IMR-90 (cell line): ENCODE data around the gene KCNQ5. TPM values are rescaled to one million over a fixed set of nuclear protein-coding genes. Genes with fewer than 3 reads are reported as not detected.

Experiments
- ATAC-seq: fragments of 200-7000 bp; cut with Tn5 transposase; 2 replicates; pipeline ENCODE4 v1.9.1; 2020; ENCODE audit warnings: low read depth, mild to moderate bottlenecking, moderate library complexity
- BruUV-seq: library from RNA; stranded (reverse); fragments of 400-500 nt; replicated peaks from 2 replicates; lab custom pipeline; 2021; lab: Mats Ljungman, UMichigan
- CTCF ChIA-PET: fragments of 300-600 bp; formaldehyde crosslinking; extraction: SDS; loops from one replicate; lab custom pipeline; 2021; ENCODE audit warnings: antibody characterized with exemption; lab: Yijun Ruan, JAX
- POLR2A ChIA-PET: fragments of 300-600 bp; sonication (Branson Sonifier 250); formaldehyde crosslinking; loops from one replicate; lab custom pipeline; 2022; ENCODE audit warnings: antibody characterized with exemption; ENCODE audit not compliant: unreplicated experiment; lab: Charles Lee
- DNase-seq: peaks from one replicate; pipeline ENCODE4 v3.0.0; 2013
- H2AFZ ChIP-seq: replicated peaks from 2 replicates; pipeline ENCODE3; 2013; ENCODE audit warnings: low read length, mild to moderate bottlenecking; ENCODE audit not compliant: poor library complexity
- H2AK5ac ChIP-seq: 2 replicates; pipeline ENCODE4 v1.6.1; 2013; ENCODE audit warnings: low read depth, low read length, inconsistent platforms
- H2AK9ac ChIP-seq: replicated peaks from 2 replicates; pipeline ENCODE3; 2013; ENCODE audit warnings: mild to moderate bottlenecking, low read depth, low read length, moderate library complexity; ENCODE audit not compliant: poor library complexity
- H2BK120ac ChIP-seq: 2 replicates; pipeline ENCODE4 v1.6.1; 2013; ENCODE audit warnings: low read depth, low read length, inconsistent platforms
- H2BK15ac ChIP-seq: 3 replicates; pipeline ENCODE4 v1.6.1; 2013; ENCODE audit warnings: low read depth, low read length, inconsistent platforms
- H2BK20ac ChIP-seq: 2 replicates; pipeline ENCODE4 v1.6.1; 2013; ENCODE audit warnings: low read depth, mild to moderate bottlenecking, inconsistent platforms, low read length, moderate library complexity
- H2BK5ac ChIP-seq: 2 replicates; pipeline ENCODE4 v1.6.1; 2013; ENCODE audit warnings: mild to moderate bottlenecking, low read depth, low read length, inconsistent platforms; ENCODE audit not compliant: poor library complexity, severe bottlenecking
- H3K14ac ChIP-seq: replicated peaks from 2 replicates; pipeline ENCODE4 v1.6.1; 2013; ENCODE audit warnings: low read depth, low read length, inconsistent platforms
- H3K18ac ChIP-seq: 2 replicates; pipeline ENCODE4 v1.6.1; 2013; ENCODE audit warnings: low read depth, low read length, control low read depth
- H3K23ac ChIP-seq: 2 replicates; pipeline ENCODE4 v1.6.1; 2013; ENCODE audit warnings: low read depth, low read length, inconsistent platforms
- H3K27ac ChIP-seq: 2 replicates; pipeline ENCODE4 v1.5.1; 2013; ENCODE audit warnings: mild to moderate bottlenecking, control low read depth, low read length; ENCODE audit not compliant: insufficient read depth
- H3K27me3 ChIP-seq: 2 replicates; pipeline ENCODE4 v1.6.1; 2013; ENCODE audit warnings: low read length; ENCODE audit not compliant: control insufficient read depth, insufficient read depth
- H3K36me3 ChIP-seq: 2 replicates; pipeline ENCODE4 v1.6.1; 2013; ENCODE audit warnings: low read length, mixed read lengths; ENCODE audit not compliant: control insufficient read depth, insufficient read depth
- H3K4ac ChIP-seq: 2 replicates; pipeline ENCODE4 v1.6.1; 2013; ENCODE audit warnings: low read depth, low read length, inconsistent platforms
- H3K4me1 ChIP-seq: 2 replicates; pipeline ENCODE4 v1.6.1; 2013; ENCODE audit warnings: low read length, mixed read lengths; ENCODE audit not compliant: control insufficient read depth, insufficient read depth
- H3K4me2 ChIP-seq: 2 replicates; pipeline ENCODE4 v1.6.1; 2013; ENCODE audit warnings: low read depth, mild to moderate bottlenecking, control low read depth, low read length, moderate library complexity
- H3K4me3 ChIP-seq: 2 replicates; pipeline ENCODE4 v1.5.1; 2013; ENCODE audit warnings: low read depth, mild to moderate bottlenecking, control low read depth, low read length, moderate library complexity; ENCODE audit not compliant: insufficient read depth
- H3K56ac ChIP-seq: 2 replicates; pipeline ENCODE4 v1.6.1; 2013; ENCODE audit warnings: low read length, inconsistent platforms; ENCODE audit not compliant: insufficient read depth; ENCODE audit errors: extremely low read depth
- H3K79me1 ChIP-seq, 2 experiments: 2 replicates each; pipeline ENCODE4 v1.6.1; 2013; ENCODE audit warnings: low read length in 2 of 2, inconsistent platforms in 1 of 2, low read depth in 1 of 2
- H3K9ac ChIP-seq: 2 replicates; pipeline ENCODE4 v1.6.1; 2013; ENCODE audit warnings: low read depth, low read length, control low read depth
- H3K9me1 ChIP-seq: 2 replicates; pipeline ENCODE4 v1.6.1; 2013; ENCODE audit warnings: low read length, inconsistent platforms; ENCODE audit not compliant: insufficient read depth
- H3K9me3 ChIP-seq: 2 replicates; pipeline ENCODE4 v1.6.1; 2013; ENCODE audit warnings: low read length; ENCODE audit not compliant: control insufficient read depth, insufficient read depth
- H4K20me1 ChIP-seq: 2 replicates; pipeline ENCODE4 v1.6.1; 2013; ENCODE audit warnings: low read length, inconsistent platforms; ENCODE audit not compliant: insufficient read depth
- H4K5ac ChIP-seq: 2 replicates; pipeline ENCODE4 v1.6.1; 2013; ENCODE audit warnings: mild to moderate bottlenecking, low read depth, low read length, control low read depth
- H4K8ac ChIP-seq, 2 experiments: 2 replicates each; pipeline ENCODE4 v1.6.1; 2013; ENCODE audit warnings: low read depth in 2 of 2, low read length in 2 of 2, control low read depth in 1 of 2, inconsistent platforms in 1 of 2
- H4K91ac ChIP-seq: 2 replicates; pipeline ENCODE4 v1.6.1; 2013; ENCODE audit warnings: low read depth, low read length, inconsistent platforms; ENCODE audit not compliant: insufficient read depth
- BHLHE40 ChIP-seq: fragments of 150-350 bp; IDR thresholded peaks from 2 replicates; pipeline ENCODE4 v1.6.1; 2016; ENCODE audit warnings: mild to moderate bottlenecking, low read depth, low read length
- CEBPB ChIP-seq: IDR thresholded peaks from 2 replicates; pipeline ENCODE4 v1.6.1; 2012; ENCODE audit warnings: low read depth, low read length, improper control_type of control experiment
- CHD1 ChIP-seq: IDR thresholded peaks from 2 replicates; pipeline ENCODE4 v1.6.1; 2012; ENCODE audit warnings: low read depth, low read length, improper control_type of control experiment
- CTCF ChIP-seq: conservative IDR thresholded peaks from 2 replicates; pipeline ENCODE4 v1.5.1; 2012; ENCODE audit warnings: mild to moderate bottlenecking, low read depth, low read length, improper control_type of control experiment
- ELK1 ChIP-seq: fragments of 150-350 bp; IDR thresholded peaks from 2 replicates; pipeline ENCODE4 v1.6.1; 2016; ENCODE audit warnings: low read depth, mild to moderate bottlenecking, low read length, moderate library complexity, borderline replicate concordance
- FOS ChIP-seq: fragments of 150-350 bp; IDR thresholded peaks from 2 replicates; pipeline ENCODE4 v1.6.1; 2016; ENCODE audit warnings: low read depth, low read length
- MAFK ChIP-seq: IDR thresholded peaks from 2 replicates; pipeline ENCODE4 v1.6.1; 2012; ENCODE audit warnings: low read depth, low read length, improper control_type of control experiment
- MAZ ChIP-seq: IDR thresholded peaks from 2 replicates; pipeline ENCODE4 v1.6.1; 2012; ENCODE audit warnings: low read depth, mild to moderate bottlenecking, low read length, improper control_type of control experiment, moderate library complexity, borderline replicate concordance
- MXI1 ChIP-seq: IDR thresholded peaks from 2 replicates; pipeline ENCODE4 v1.6.1; 2012; ENCODE audit warnings: low read depth, mild to moderate bottlenecking, low read length, moderate library complexity, borderline replicate concordance
- NFE2L2 ChIP-seq: fragments of 150-350 bp; IDR thresholded peaks from 2 replicates; pipeline ENCODE4 v1.6.1; 2016; ENCODE audit warnings: low read depth, mild to moderate bottlenecking, low read length
- POLR2A ChIP-seq: IDR thresholded peaks from 2 replicates; pipeline ENCODE4 v1.6.1; 2012; ENCODE audit warnings: mild to moderate bottlenecking, low read depth, low read length
- RAD21 ChIP-seq: IDR thresholded peaks from 2 replicates; pipeline ENCODE4 v1.6.1; 2012; ENCODE audit warnings: low read length, improper control_type of control experiment
- RCOR1 ChIP-seq: IDR thresholded peaks from 2 replicates; pipeline ENCODE4 v1.6.1; 2012; ENCODE audit warnings: mild to moderate bottlenecking, low read length, improper control_type of control experiment; ENCODE audit not compliant: insufficient replicate concordance
- RFX5 ChIP-seq: IDR thresholded peaks from 2 replicates; pipeline ENCODE4 v1.8.0; 2012; ENCODE audit warnings: low read depth, mild to moderate bottlenecking, low read length, moderate library complexity
- SMC3 ChIP-seq: fragments of 150-350 bp; IDR thresholded peaks from 2 replicates; pipeline ENCODE4 v1.6.1; 2016; ENCODE audit warnings: low read depth, mild to moderate bottlenecking, antibody characterized with exemption, low read length, moderate library complexity
- USF2 ChIP-seq: fragments of 150-350 bp; IDR thresholded peaks from 2 replicates; pipeline ENCODE4 v1.6.1; 2017; ENCODE audit warnings: mild to moderate bottlenecking, antibody characterized with exemption, low read length, low read depth
- WGBS, 2 experiments: methylation state at CpG; one replicate each; pipeline versions ENCODE4 v1.1.5 to v1.1.7; 2013; ENCODE audit warnings: missing lambda C conversion rate in 2 of 2; ENCODE audit not compliant: insufficient read length in 1 of 2; ENCODE audit errors: extremely low coverage in 2 of 2; 5-methylcytosine and 5-hydroxymethylcytosine counted together
- dilution Hi-C: fragments of 300-500 bp; cut with HindIII; formaldehyde crosslinking; loops from one replicate; pipeline ENCODE4 v1.14.3; 2018; ENCODE audit warnings: low sequenced_read_pairs; ENCODE audit not compliant: unreplicated experiment
- in situ Hi-C: fragments of 300-500 bp; cut with MboI; formaldehyde crosslinking; loops from 3 replicates; pipeline ENCODE4 v1.14.3; 2019; ENCODE audit warnings: low sequenced_read_pairs, inconsistent platforms, mixed read lengths
- intact Hi-C: fragments of 100-400 bp; cut with micrococcal nuclease; formaldehyde crosslinking; loops from 2 replicates; pipeline ENCODE4 v1.10.0; 2022
- polyA plus RNA-seq, 3 experiments: library from polyadenylated mRNA; depleted of rRNA; stranded (reverse); fragments of >200 nt; gene quantifications; 2 replicates each; pipeline ENCODE4 v1.2.3, GENCODE V29; 2012; ENCODE audit warnings: low replicate concordance in 1 of 3
- total RNA-seq: library from RNA; depleted of rRNA; stranded (reverse); fragments of >200 nt; gene quantifications from 2 replicates; pipeline ENCODE4 v1.2.3, GENCODE V29; 2012

Gene KCNQ5
- total and polyA plus RNA-seq, 2 of the 4 experiments (the other 2 are of a cell fraction) = 0.75 to 1.3 TPM

- H2AFZ ChIP-seq = no peak overlapping the region
- H3K27me3 ChIP-seq = no peaks in the 10 kb centered on the region
- intact Hi-C loops (no loop called here), dilution Hi-C loops (no loop called here), in situ Hi-C loops (no loop called here)
- no peak overlapping the region for H3K9ac ChIP-seq
- no peaks in the 10 kb centered on the region for H3K9me3 ChIP-seq
- no peak for ATAC-seq
- H3K4ac ChIP-seq = no peak overlapping the region
- BruUV-seq = no TSS peak
- no peak overlapping the region for H3K14ac ChIP-seq
- H3K27ac ChIP-seq = no peak overlapping the region
- H4K20me1 ChIP-seq = no peaks in the 10 kb centered on the region
- no peaks in the 10 kb centered on the region; a peak in 1 of 4 replicates for H3K79me1 ChIP-seq
- no peaks in the 10 kb centered on the region for H3K4me1 ChIP-seq
- no peak for DNase-seq
- WGBS, 2 experiments = no CpG with 5 or more reads among the region's 4 CpGs
- ChIA-PET CTCF (no interaction called here), POLR2A (no interaction called here)
- H4K8ac ChIP-seq = no peak overlapping the region
- H3K4me3 ChIP-seq = no peak overlapping the region
- H3K36me3 ChIP-seq = no peaks in the 10 kb centered on the region
- H4K5ac ChIP-seq = no peak overlapping the region
- H2BK5ac ChIP-seq = no peak overlapping the region
- H3K23ac ChIP-seq = no peak overlapping the region
- no peak overlapping the region for H2BK15ac ChIP-seq
- TF ChIP-seq RAD21 = no peak
- no peak for TF ChIP-seq RCOR1
- TF ChIP-seq SMC3 = no peak
- no peak for TF ChIP-seq NFE2L2
- no peak for TF ChIP-seq CEBPB
- TF ChIP-seq BHLHE40 = no peak
- TF ChIP-seq MAFK = no peak
- no peak for TF ChIP-seq RFX5
- no peak for TF ChIP-seq ELK1
- no peak for TF ChIP-seq MAZ
- no peak for TF ChIP-seq FOS
- no peak for TF ChIP-seq USF2
- no peak for TF ChIP-seq POLR2A
- no peak for TF ChIP-seq CHD1
- TF ChIP-seq MXI1 = no peak
- TF ChIP-seq CTCF = no peak
- H3K18ac ChIP-seq = no peak overlapping the region
- H2AK9ac ChIP-seq = no peak overlapping the region
- H2BK20ac ChIP-seq = no peak overlapping the region
- no peak overlapping the region for H2AK5ac ChIP-seq
- H3K56ac ChIP-seq = no peak overlapping the region
- H3K9me1 ChIP-seq = no peaks in the 10 kb centered on the region
- no peak overlapping the region for H4K91ac ChIP-seq
- H3K4me2 ChIP-seq = no peak overlapping the region
- no peak overlapping the region for H2BK120ac ChIP-seq
Measured at GRCh38 chr6:72936766-72937559, 315.1 kb downstream of the KCNQ5 start.
